NCI-H446 treated with DMSO at 0.1 percent for 48 hours (cell line): ENCODE results near the gene CRIM1.

Source experiments
- DNase-seq: peaks from one replicate; lab custom pipeline; 2025; lab: John Stamatoyannopoulos, UW

CRIM1 gene

DNA sequence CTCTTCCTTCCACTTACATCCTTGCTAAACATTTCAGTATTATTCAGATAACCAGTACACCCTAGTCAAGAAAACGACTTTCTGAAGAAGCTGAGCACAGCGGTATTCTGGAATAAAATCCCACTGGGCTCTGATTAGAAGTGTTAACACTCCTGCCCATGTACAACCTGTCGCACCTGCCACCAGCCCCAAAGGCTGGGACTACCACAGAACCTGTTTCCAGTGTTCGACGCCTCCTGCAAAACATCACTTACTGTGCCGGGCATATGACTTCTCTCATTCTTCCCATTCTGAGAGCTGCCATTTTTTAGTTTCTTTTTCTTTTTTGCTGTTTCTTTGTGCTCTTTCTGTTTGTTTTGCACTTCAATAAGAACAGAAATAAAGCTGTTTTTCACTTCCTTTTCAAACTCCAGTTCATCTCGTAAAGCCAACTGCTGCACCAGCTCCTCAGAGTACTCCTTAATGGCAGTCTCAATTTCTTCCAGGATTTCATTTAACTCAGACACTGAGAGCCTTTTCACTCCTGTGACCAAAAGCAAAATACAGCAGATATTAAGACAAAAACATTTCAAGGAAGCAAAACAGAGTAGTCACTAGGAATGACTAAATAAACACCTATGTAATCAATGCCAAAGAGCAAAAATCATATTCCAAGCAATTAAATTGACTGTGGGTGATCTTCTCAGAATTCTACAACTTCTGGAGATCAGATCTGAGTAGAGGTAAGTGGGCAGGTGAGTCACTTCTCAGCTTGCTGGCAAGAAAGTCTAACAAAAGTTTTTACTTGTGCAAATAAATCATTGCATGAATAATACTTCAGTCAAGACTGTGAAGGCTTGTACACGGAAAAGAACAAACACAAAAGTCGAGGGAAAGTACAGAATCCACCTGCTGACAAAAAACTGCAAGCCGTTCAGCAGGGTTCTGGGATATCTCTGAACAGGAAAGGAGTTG, 223.0 kb downstream of the CRIM1 start:
- DNase-seq = no peak

- no peak for DNase-seq
Observed at GRCh38 chr2:36579297-36579664, 223.7 kb downstream of the CRIM1 start.

GRCh38 chr2:36582538-36582937, 227.0 kb downstream of the CRIM1 start:
- no peak for DNase-seq

DNA sequence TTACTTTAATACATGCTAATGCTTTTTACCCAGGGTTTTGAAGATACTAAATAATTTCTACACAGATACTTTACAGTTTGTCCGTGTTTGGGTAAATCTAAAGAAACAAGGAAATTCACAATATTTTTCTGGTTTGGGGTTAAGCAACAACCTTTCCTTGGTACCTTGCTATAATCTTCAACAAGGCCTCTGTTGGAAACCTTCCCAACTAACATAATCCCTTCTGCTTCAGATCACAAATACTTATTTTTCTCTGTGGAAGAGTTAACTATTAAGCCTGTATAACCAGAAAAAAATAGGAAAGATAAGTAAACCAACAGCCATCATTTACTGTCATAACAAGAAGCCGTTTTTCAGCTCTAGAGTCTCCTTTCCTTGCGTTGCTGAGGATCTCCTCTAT, 227.4 kb downstream of the CRIM1 start:
- DNase-seq = no peak

DNA sequence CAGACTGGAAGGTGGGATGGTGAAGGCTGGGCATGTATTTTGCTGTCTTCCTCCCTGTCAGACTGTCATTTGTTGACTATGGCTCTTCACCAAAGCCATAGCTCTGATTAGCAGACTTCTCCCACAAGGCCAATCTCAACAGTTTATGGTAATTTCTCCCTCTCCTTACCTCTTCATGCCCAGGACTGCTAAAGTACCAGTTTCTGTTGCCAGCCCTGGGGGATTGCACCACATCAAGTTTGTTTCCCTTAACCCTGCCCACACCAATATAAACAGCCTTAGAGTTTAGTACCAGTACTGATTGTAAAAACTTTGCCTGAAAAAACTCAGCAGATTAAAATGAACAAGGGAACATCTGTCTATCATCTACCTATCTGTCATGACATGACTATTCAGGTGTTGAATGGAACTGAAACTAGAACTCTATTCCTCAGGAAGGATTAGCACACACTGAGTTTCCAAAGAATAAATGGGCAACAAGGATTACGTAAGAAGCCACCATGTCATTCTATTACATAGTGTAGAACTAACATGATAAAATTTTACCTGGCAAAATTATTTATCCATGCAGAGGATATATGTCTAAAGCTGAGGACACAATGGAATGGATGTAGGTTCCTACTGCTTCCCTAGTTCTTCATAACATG, 228.7 kb downstream of the CRIM1 start:
- DNase-seq = no peak

DNA sequence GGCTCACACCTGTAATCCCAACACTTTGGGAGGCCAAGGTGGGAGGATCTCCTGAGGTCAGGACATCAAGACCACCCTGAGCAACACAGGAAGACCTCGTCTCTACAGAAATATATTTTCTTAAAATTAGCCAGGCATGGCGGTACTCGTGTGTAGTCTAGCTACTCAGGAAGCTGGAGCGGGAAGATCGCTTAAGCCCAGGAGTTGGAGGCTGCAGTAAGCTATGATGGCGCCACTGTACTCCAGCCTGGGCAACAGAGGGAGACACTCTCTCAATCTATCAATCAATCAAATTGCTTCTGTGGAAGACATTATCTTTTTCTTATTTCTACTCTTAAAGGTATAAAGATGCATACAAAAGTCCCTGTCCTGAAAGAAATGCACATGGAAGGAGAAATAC, 231.1 kb downstream of the CRIM1 start:
- no peak for DNase-seq

GRCh38 chr2:36587101-36587500, 231.5 kb downstream of the CRIM1 start:
- peak; percentile 86 for DNase-seq

GRCh38 chr2:36587556-36587955, 232.0 kb downstream of the CRIM1 start:
- DNase-seq = peak; percentile 41

- no peak for DNase-seq
Observed at GRCh38 chr2:36589230-36589630, 233.7 kb downstream of the CRIM1 start.

GRCh38 chr2:36594849-36595248, 239.3 kb downstream of the CRIM1 start:
- DNase-seq = no peak

- no peak for DNase-seq
Observed at GRCh38 chr2:36596397-36596796, 240.8 kb downstream of the CRIM1 start.

- no peak for DNase-seq
Observed at GRCh38 chr2:36597003-36597531, 241.5 kb downstream of the CRIM1 start.

DNA sequence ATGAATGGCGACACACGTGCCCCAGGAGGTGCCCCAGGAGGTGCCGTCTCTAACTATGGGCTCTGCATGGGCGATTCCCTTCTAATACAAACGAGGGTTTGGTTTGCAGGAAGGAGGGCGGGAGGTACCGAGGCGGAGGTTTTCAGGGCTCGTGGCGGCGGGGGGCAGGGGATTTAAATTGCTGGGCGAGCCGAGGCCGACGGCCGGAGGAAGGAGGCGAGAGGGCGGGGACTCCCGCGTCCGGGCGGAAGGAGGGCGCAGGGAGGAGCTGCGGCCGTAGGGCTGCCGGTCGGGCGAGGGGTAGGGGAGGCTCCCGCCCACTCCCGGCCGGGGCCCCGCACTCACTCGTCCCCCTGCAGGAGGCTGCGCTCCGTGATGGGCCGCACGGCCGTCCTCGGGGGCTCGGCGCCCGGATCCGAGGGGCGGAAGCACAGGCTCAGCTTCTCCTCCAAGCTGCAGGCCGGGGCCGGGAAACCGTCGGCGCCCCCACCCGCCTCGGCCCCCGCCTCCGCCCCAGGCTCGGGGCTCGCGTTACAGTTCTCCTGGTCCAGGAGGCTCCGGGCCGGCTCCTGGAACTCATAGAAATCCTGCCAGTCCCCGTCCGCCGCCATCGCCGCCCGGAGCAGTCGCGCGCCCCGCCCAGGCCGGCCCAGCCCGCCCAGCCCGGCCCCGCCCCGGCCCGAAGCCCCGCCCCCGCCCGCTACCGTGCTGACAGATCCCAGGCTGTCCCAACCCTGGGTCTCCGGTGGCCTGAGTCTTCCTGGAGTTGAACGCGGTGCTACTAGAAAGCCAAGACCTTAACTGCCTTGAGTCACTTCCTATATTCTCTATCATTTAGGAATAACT, 242.2 kb downstream of the CRIM1 start, which contains the start of gene FEZ2:
Gene FEZ2, minus strand, starts transcription at position 637 of the 846 bp plus-strand sequence. Its CDS starts 26 bp downstream, at position 611.
- peak; percentile 23 for DNase-seq
